Right lobe of liver (tissue), 6 donors: ENCODE data around the gene BCO1. TPM values are rescaled to one million over a fixed set of nuclear protein-coding genes. Genes with fewer than 3 reads are reported as not detected.

Experiments used
- ATAC-seq, 4 donors: fragments of 200-7000 bp; cut with Tn5 transposase; one replicate each; pipeline ENCODE4 v1.9.1; 2020; ENCODE audit warnings: mild to moderate bottlenecking in 4 of 4, moderate library complexity in 4 of 4
- DNase-seq, 3 donors: peaks; one replicate each; pipeline ENCODE4 v3.0.0-alpha.2; 2020
- H3K27ac ChIP-seq, 3 donors: fragments of 200-600 bp; one replicate each; pipeline ENCODE4 v1.8.0; 2022
- H3K27me3 ChIP-seq, 2 donors: fragments of 200-600 bp; one replicate each; pipeline ENCODE4 v1.8.0; 2022
- H3K36me3 ChIP-seq, 4 donors: fragments of 200-600 bp; sonication (generic) in 1 of 4; one replicate each; pipeline versions ENCODE4 v1.5.1 to v1.8.0; 2017 to 2022; ENCODE audit warnings: control low read depth in 1 of 4
- H3K4me1 ChIP-seq, 4 donors: fragments of 200-600 bp; sonication (generic) in 1 of 4; one replicate each; pipeline versions ENCODE4 v1.5.1 to v1.8.0; 2017 to 2022; ENCODE audit warnings: control low read depth in 1 of 4
- H3K4me3 ChIP-seq, 3 donors: fragments of 200-600 bp; one replicate each; pipeline ENCODE4 v1.8.0; 2022
- H3K9me3 ChIP-seq, 4 donors: fragments of 200-600 bp; sonication (generic) in 1 of 4; one replicate each; pipeline versions ENCODE4 v1.5.1 to v1.8.0; 2017 to 2022; ENCODE audit warnings: control low read depth in 1 of 4
- CTCF ChIP-seq, 4 donors: fragments of 200-600 bp in 3 of 4; fragments of 450-650 bp in 1 of 4; IDR thresholded peaks; one replicate each; pipeline versions ENCODE4 v1.5.1 to v1.8.0; 2016 to 2022; ENCODE audit warnings: antibody characterized with exemption in 4 of 4, mild to moderate bottlenecking in 2 of 4
- POLR2A ChIP-seq: fragments of 450-650 bp; IDR thresholded peaks from one replicate; pipeline ENCODE4 v1.6.1; 2017; ENCODE audit warnings: antibody characterized with exemption, mild to moderate bottlenecking
- WGBS: methylation state at CpG from one replicate; pipeline ENCODE4 v1.1.6; 2018; ENCODE audit warnings: low coverage, low lambda C conversion rate; ENCODE audit not compliant: insufficient coverage; ENCODE audit errors: missing lambda C conversion rate; 5-methylcytosine and 5-hydroxymethylcytosine counted together
- intact Hi-C, 2 donors: fragments of 100-400 bp; cut with DNase I; formaldehyde crosslinking; loops; one replicate each; pipeline versions ENCODE4 v1.11.2 to v1.14.1; 2022
- total RNA-seq, 6 experiments: library from RNA; depleted of rRNA in 2 of 6; stranded (reverse); fragments of >200 nt in 2 of 6; fragmentation: NEBNext Ultra II Directional in 3 of 6; extraction: Animal tissue kit (Norgen Biotek cat#: 25700) in 3 of 6; gene quantifications; one replicate each; pipeline versions ENCODE4 v1.1.0 to v1.2.4, GENCODE V29; 2016 to 2023
- donor health status: DM: no; HTN: yes; CAD: no.
- donor health status: DM: no; HTN: no; CAD: no.
- donor health status: DM: no; HTN: no; CAD: no.
- donor health status: DM: no; HTN: yes; CAD: no.
- donor health status: DM: no; HTN: yes; CAD: no.

The BCO1 gene
- total RNA-seq, 6 experiments from 2014 or later, result 0.11 to 0.55 (median 0.31) TPM; not detected in 1

DNA sequence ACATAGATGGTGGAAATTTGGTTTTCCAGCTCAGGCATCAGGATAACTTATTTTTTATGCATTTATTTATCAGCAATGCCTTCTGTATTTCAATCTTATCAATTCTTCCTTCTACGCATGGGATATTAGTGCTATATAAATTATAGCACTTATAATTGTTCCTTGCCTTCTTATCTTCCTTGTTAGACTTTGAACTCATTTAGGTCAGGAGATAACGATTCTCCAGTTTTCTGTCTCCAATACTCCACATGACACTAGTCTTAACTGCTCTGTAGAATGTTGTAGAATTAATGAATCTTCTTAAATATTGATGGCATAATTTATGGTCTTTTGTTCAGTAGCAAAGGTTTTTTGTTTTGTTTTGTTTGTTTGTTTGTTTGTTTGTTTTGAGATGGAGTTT is 10.7 kb upstream of the BCO1 start:
- 69% methylated on average over 2 of the region's 2 CpGs for WGBS
- Histone ChIP-seq H3K9me3 (no peaks in the 10 kb centered on the region), H3K36me3 (no peaks in the 10 kb centered on the region), H3K27me3 (no peaks in the 10 kb centered on the region), H3K4me1 (no peaks in the 10 kb centered on the region), H3K27ac (no peak overlapping the region), H3K4me3 (no peak overlapping the region)
- intact Hi-C loops, result no loop called here
- no peak for DNase-seq
- no peak for ATAC-seq
- no peak for TF ChIP-seq POLR2A
- no peak for TF ChIP-seq CTCF (IDR thresholded peaks at IDR 0.05)

- 52% methylated on average over 7 of the region's 7 CpGs for WGBS
- Histone ChIP-seq H3K4me3 (no peak overlapping the region), H3K9me3 (no peaks in the 10 kb centered on the region), H3K36me3 (no peaks in the 10 kb centered on the region), H3K4me1 (no peaks in the 10 kb centered on the region), H3K27ac (no peak overlapping the region), H3K27me3 (no peaks in the 10 kb centered on the region)
- ATAC-seq (no peak), DNase-seq (no peak)
- intact Hi-C loops, result no loop called here
- no peak for TF ChIP-seq CTCF (IDR thresholded peaks at IDR 0.05)
- no peak for TF ChIP-seq POLR2A
Measured at GRCh38 chr16:81229811-81230210, 8.7 kb upstream of the BCO1 start.

- TF ChIP-seq CTCF (IDR thresholded peaks at IDR 0.05) (no peak), POLR2A (no peak)
- Histone ChIP-seq H3K36me3 (no peaks in the 10 kb centered on the region), H3K4me1 (no peaks in the 10 kb centered on the region), H3K4me3 (no peak overlapping the region), H3K9me3 (no peaks in the 10 kb centered on the region), H3K27ac (no peak overlapping the region), H3K27me3 (no peaks in the 10 kb centered on the region)
- no peak for ATAC-seq
- no peak for DNase-seq
- intact Hi-C loops, result no loop called here
- WGBS, result 67% methylated on average over 5 of the region's 5 CpGs
Measured at GRCh38 chr16:81231014-81231413, 7.5 kb upstream of the BCO1 start.

DNA sequence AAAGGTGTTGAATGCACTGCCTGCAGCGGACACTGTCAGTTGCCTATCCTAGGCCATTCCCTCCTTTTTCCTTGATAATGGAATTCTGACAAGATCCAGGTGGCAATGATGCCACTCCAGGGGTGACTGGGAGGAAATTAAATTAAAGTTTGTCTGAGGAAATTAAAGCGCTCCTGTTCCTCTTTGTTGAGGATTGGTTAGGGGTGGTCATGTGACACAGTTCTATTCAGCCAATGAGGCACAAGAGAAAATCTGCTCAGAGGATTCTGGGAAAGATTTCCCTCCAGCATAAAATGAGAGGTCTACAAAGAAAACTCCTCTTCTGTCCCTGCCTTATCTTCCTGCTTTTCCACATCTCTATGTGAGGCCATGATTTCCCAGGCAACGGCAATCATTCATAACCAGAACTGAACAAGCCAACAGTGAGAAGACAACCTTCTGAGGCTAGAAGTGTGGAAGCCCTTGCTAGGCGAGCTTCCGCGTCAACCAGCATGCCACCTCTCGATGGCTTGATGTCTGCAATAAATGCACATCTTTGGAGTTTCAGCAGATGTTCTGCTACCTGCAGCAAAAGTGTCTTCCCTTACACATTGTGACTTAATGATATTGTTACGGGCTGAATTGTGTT is 5.6 kb upstream of the BCO1 start:
- Histone ChIP-seq H3K27me3 (no peaks in the 10 kb centered on the region), H3K9me3 (no peaks in the 10 kb centered on the region), H3K36me3 (no peaks in the 10 kb centered on the region), H3K4me1 (peaks cover 0 to 6% (median 0%) of the 10 kb centered on the region in 4 donors), H3K4me3 (no peak overlapping the region), H3K27ac (no peak overlapping the region)
- intact Hi-C loops, result no loop called here
- TF ChIP-seq CTCF (IDR thresholded peaks at IDR 0.05), result no peak
- TF ChIP-seq POLR2A, result no peak
- ATAC-seq (no peak), DNase-seq (no peak)
- 89% methylated on average over 4 of the region's 8 CpGs for WGBS
